NAMALWA (cell line): ENCODE results near the gene IL1RAPL2.
"Not testable (repeated sequence)": the region's sequence is repeated elsewhere in the genome, so short reads cannot be mapped to it uniquely, and the experiment has no call there.

Experiments used
- DNase-seq: peaks from one replicate; pipeline ENCODE4 v3.0.0-alpha.2; 2015; ENCODE audit warnings: low spot score

Gene IL1RAPL2

DNA sequence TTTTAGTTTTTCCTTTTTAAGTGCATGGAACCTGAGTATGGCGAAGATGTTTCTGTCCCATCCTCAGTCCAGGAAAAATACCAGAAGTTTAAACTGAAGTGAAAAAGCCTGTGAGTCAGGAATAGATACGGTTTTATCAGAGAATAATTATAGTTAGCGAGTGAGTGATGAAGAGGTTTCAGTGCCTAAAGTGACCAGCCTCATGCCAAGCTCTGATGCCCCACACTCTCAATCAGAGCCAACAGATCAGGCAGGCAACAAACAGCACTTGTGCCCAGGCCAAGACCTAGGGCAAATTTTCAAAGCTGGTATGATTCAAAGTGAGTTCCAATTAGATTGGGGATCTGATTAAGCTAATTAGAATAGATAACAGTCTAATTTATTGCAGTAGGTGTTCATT is 1043.5 kb downstream of the IL1RAPL2 start:
- DNase-seq = no peak

DNA sequence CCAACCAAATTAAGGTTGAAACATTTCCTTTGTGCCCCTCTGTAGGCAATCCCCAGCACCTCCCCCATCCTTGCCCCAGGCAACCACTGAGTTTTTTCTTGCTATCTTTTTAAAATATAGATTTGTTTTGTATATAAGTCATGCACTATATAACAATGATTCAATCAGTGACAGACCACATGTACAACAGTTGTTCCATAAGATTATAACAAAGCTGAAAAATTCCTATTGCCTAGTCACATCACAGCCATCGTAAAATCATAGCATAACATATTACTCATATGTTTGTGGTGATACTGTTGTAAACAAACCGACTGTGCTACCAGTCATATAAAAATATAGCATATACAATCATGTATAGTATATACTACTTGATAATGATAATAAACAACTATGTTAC is 1044.4 kb downstream of the IL1RAPL2 start:
- no peak for DNase-seq

DNA sequence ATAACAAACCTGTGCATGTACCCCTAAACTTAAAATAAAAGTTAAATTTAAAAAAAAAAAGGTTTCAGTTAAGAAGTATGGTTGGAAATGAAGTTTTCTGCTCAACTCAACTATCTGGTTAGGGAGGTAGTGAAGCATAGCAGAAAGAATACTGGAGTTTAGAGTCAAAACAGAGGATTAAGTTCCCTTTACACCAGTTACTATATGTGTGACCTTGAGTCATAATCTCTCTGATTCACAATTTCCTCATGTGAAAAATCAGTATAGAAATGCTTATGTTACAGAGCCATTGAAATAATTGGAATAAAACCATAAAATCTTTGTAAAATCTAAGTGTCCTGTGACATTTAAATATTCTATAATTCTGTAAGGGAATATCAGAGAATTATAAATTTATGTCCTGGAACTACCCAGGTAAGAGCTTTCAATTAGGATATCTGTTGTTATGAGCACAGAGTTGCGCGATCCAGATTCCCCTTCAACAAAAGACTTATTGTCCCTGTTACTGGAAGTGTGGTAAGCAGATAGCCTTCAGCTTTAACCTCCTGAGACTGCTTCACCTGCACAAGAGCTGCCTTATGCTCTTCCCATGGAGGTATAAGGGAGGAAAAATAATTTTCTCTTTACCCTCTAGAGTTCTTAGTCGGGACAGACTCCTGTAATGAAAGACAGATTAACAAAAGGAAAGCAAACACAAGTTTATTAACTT is 1052.5 kb downstream of the IL1RAPL2 start:
- no peak for DNase-seq

DNA sequence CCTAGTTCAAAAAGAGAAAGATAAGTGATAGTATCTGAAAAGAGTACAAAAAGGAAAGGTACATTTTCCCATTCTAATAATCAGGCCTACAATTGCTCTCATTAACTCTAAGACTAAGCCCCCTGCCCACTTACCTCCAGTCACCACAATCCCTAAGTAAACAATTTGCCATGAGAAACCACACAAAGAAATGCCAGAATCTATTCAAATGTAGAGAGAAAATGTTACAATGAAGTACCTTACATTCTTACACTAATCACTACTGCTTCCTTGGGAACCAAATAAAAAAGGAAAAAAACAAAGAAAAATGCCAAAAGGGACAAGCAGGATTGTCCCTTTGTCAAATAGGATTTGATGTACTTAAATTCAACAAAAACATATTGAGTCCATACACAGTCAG is 1068.2 kb downstream of the IL1RAPL2 start:
- no peak for DNase-seq

DNA sequence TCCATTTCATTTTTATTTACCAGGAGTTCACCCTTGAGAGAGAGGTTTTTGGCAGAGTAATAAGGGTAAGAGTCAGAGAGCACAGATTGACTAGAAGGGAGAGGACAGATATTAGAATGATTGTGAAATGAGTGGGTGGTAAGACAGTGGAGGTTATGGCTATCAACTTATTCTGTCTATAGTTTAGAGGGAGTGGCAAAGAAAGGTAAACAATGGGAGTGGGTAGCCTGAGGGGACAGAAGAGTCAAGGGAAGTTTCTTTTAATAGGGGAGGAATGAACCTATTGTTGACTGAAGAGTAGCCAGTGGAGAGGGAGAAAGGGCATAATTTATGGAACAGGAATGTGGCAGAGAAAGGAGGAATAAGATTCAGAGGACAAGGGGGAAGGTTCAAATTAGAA is 1069.8 kb downstream of the IL1RAPL2 start:
- DNase-seq = no peak

DNA sequence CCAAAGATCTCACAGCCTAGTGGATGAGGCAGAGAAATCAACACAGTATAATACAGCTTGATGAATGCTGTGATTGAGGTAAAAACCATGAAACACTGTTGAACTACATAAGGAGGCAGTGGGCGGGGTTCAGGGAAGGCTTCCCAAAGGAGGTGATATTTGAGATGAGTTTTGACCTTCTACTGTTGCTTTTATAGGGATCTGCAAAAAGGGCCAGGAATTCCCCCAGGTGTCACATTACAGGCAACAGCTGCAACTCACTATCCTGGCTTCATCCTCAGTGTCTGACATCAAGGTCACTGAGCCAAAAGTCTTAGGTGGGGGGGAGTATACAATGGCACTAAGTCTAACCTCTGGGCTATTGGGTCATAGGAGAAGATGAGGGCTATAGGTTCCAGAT is 1070.7 kb downstream of the IL1RAPL2 start:
- no peak for DNase-seq

DNA sequence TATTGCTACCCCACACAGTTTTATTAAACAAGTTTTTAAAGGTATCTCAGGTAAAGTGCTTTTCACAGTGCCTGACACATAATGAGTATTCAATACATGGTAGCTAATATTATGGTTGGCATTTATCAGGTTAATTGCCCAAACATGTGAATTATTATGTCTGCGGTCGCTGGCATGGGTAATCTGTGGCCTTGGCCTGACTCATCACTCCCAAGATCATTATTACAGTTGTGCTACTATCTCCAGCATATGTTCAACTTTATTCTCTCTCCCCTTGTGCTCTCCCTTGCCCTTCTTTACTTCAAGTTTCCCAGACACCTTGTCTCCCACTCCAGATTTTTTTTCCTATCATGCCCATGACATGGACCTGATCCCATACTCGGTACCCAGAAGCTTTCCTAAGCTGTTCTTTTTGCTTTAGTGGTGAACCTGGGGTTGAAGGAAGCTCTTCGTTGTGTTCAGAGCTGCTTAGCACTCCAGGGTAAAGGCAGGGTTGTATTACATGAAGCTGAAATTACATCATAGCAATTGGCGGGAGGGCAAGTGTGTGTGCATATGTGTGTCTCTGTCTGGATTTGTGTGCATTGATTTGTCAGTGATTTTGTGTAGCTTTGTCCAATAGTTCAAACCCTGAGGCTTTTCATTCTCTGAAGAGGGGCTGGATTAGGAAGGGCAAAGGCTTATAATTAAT is 1079.8 kb downstream of the IL1RAPL2 start:
- DNase-seq = no peak

DNA sequence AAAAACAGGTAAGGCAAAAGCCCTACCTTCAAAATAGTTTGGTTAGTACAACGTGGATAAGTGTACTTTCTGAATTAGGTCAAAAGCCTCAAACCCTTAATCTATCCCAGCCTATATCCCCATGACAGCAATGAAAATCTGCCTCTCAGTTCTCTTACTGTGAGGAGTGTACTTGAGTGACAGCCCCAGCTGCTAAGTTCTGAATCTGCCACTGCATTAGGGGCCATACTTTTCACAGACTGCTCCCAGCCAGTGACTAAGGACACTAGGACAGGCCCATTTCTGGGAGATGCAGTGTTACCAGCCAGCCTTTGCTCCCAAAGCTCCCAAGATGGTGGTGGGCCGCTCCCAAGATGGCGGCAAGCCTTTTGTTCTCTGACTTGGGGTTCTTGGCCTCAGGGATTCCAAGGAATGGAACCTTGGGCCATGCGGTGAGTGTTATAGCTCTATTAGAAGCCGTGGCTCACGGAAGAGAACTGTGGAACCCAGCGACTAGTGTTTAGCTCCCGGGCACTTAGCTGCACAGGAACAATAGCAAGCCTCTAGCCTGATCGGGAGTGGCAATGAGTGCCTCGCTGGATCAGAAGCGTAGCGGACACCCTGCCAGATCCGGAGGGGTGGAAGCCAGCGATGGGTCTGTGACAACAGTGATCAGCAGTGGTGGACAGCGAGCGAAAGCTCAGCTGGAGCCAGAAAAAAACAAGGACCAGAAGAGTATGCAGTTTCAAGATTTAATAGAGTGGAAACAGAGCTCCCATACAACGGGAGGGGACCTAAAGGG is 1080.8 kb downstream of the IL1RAPL2 start:
- DNase-seq = no peak

DNA sequence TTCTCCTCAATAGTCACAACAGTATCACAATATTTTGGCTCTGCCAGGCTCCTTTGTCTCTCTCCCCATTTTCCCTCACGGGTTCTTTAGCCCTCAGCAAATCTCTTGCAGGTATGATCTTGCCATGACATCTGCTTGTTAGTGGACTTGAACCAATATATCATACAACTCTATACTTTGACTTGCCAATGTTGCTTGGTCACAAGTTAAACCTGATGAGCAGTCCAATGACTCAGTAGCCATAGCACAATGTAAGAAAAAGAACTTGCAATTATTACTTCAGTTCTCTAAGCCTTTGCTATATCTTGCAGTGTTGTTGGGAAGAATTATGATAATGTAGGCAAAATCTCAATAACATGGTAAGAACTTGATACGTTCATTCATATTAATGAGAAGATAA is 1081.8 kb downstream of the IL1RAPL2 start:
- DNase-seq = no peak

DNA sequence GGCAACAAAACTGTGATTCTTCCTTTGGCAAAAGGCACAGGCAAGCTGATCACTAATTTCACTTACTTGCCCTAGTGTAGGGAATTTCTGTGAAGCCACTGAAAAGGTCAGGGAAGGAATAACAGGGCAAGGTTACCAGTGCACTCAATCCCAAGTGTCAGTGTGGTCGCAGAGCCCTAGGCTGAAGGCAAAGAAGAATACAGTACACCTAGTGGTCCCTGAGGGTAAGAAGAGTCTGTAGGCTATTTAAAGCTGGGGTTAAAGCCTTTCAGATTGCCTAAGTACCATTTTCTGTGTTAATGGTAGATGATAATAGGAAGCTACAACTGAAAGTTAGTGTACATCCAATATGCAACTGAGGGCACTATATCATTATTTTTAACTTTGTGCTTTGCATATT is 1082.7 kb downstream of the IL1RAPL2 start:
- DNase-seq = no peak

DNA sequence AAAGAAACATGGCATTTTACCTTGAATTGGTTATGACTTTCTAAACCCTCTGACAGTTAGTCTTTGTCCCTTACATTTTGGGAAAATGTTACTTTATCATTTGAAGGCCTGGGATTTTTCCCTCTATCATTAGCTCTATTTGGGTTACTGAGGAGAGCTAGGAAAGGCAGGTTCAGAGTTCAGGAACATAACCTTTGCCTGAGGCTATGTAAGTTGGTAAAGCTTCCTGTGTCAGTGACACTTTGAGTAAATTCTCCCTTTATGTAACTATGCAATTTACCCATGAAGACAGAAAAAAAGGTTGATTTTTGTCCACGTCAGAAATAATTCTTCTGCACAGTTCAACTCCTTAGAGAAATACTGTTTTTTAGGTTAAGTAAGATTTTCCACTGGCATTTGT is 1084.6 kb downstream of the IL1RAPL2 start:
- no peak for DNase-seq

DNA sequence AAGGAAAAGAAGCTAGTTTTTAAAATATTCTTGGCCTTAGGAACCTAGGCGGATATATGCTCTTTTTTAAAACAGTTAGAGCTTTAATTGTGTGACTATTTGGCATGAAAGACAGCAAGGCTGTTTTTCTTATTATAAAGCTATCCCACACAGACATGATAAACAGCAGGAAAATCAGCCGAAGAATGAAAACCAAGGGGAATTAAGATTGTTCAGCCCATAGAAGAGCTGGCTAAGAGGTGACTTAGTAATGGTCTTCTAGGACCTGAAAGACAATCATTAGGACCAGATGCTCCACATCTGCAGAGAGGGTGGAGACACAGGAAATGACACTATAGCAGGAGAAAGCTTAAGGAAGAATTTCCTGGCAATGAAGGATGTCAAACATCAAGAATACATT is 1085.0 kb downstream of the IL1RAPL2 start:
- no peak for DNase-seq

DNA sequence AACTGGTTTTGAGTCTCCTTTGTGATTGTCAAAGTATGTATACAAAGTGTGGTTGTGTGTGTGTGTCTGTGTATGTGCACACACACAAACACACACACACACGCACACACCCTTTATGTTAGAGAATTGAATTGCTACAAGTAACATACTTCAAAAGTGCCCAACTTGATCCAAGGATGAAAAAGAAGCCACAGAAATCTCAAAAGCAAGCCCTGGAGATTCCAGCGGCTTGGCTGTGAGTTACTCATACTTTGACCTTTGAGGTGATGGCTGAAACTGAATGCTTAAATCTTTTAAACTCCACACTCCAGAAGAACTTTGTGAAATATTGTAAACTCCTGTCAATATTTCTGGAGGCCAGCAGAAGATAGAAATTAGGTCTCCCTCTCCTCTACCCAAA is 1087.9 kb downstream of the IL1RAPL2 start:
- DNase-seq = no peak

DNA sequence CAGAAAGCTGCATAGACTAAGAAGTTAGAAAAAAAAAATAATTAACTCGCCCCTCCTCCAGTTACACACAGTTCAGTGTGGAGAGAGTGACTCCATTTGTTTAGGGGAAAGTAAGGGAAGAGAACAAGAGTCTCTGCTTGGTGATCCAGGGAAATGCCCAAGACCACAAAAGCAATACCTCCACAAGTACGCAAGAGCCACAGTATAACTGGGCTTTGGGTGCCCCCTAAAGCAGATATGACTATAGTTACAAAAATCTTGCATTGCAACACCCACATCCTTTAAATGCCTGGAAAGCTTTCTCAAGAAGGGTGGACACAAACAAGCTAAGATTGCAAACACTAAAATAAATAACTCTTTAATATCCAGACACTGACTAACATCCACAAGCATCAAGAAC is 1092.1 kb downstream of the IL1RAPL2 start:
- no peak for DNase-seq

DNA sequence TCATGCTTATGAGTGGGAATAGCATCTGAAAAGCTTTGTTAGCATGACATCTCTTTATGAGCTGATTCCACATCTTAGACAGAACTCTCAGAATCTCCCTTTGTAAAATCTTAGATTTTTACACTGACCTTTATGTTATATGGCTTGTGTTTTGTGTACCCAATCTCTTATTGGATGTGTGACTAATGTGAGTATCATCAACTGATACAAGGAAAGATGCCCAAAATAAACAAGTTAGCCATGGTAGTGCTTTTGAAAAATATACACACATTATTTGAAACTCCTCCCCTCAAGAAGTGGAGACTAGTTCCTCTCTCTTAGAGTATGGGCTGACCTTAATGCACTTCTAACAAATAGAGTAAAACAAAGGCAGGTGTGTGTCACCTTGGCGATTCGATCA is 1096.2 kb downstream of the IL1RAPL2 start:
- no peak for DNase-seq

DNA sequence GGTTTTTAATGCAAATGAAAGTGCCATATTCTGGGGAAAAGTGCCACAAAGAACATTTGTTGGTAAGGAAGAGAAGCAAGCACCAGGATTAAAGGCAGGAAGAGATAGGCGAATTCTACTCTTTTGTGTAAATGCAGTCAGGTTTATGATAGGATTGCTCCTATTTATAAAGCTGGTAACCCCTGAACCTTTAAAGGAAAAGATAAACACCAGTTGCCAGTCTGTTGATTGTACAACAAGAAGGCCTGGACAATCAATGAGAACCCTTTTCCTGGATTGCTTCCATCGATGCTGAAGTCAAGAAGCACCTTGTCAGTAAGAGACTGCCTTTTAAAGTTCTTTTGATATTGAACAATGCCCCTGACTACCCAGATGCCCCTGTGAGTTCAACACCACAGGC is 1098.2 kb downstream of the IL1RAPL2 start:
- DNase-seq = no peak

DNA sequence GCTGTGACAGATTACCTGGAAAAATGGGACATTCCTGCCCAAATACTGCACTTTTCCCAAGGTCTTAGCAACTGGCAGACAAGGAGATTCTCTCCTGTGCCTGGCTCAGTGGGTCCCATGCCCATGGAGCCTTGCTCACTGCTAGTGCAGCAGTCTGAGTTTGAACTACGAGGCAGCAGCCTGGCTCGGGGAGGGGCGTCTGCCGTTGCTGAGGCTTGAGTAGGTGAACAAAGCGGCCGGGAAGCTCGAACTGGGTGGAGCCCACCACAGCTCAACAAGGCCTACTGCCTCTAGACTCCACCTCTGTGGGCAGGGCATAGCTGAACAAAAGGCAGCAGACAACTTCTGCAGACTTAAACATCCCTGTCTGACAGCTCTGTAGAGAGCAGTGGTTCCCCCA is 1118.3 kb downstream of the IL1RAPL2 start:
- DNase-seq = not testable (repeated sequence)

DNA sequence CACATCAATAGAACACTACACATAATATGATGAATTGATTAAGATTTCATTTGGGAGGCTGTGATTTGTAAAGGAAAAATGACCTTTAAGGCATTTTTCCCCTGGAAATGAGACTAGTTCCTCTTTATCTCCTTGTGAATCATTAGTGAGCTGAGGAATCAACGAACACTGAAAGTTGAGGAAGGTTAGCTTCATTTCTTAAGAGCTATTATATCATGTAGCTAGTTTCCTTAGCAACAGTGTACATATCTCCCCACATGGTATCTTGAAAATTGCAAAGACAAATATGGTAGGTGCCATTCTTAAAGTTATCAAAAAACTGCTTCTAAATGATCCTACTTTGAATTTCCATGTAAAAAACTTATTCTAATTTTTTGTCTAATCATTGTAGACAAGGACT is 1128.8 kb downstream of the IL1RAPL2 start:
- DNase-seq = no peak

DNA sequence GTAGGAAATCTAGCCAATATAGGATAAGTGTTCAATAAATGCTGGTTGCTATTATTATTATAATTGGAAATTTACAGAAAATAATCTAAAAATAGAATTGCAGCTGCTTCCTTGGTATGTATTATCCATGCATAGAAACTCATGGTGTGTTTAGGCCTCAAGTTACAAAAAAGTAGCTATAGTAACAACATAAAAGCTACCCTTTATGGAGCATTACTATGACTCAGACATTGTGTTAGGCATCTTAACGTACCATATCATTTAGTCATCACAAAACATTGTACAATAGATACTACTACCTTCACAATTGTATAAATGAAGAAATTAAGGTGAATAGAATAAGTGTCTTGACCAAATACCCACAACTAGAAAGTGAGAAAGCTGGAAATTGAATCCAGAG is 1129.5 kb downstream of the IL1RAPL2 start:
- no peak for DNase-seq

DNA sequence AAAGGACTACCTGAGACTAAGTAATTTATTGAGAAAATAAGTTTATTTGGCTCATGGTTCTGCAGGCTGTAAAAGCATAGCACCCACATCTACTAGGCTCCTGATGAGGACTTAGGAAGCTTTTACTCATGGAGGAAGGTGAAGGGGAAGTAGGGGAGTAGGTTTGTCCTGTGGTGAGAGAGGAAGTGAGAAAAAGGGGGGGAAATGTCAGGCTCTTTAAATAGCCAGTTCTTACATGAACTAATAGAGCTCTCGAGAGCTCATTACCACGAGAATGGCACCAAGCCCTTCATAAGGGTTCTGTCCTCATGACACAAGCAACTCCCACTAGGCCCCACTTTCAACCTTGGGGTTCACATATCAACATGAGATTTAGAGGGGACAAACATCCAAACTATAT is 1130.9 kb downstream of the IL1RAPL2 start:
- peak; percentile 0 for DNase-seq

DNA sequence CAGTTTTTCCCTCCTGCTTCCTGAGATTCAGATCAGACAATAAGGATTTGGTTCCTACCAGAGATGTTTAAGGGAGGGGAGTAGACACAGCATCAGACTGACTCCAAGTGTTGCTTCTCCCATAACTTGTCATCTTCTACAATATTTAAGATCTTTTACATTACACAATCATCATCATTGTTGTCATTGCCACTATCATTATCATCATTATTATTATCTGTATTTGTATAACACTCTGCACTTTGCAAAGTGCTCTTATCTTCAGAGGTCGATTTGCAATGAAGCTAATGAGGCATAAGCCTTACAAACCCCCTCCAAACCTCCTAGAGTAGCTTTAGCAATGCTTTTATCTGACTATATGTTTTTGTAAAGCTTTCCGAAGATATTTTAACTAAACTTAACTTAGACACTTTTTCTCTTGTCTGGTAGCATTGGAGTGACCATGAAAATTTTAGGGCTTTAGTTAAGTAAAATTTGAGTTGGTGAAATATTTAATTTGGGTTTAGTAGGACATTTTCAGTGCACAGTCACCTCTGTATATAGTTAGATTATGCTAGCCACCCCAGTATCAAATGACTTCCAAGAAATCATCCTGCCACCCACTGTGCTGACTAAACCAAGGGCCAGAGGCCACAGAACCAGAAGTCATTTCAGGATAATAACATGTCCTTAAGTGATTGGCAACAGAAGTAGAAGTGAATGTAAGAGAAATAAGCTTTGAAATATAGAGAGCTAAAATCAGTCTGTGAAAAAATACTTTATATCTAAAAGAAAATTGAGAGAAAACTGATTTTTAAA is 1132.2 kb downstream of the IL1RAPL2 start:
- DNase-seq = no peak

DNA sequence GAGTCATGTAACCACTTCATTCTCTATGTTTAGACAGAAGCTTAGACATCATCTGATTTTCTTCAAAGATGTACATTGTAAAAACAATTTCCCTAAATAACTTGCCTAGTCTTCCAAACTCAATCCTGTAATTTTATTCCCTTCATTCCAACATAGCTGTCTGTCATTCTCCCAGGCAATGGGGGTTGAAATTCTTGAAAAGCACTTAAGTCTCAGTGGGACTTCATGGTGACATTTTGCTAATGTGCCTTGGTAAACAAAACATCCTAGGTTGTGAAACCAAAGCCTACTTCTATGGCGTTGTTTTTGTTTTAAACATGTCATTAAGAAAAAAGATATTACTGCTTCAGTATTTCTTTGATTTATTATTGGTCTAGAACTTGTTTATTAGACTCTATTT is 1134.3 kb downstream of the IL1RAPL2 start:
- DNase-seq = no peak
